Tibial nerve (tissue), 4 donors: ENCODE results near the gene ALPL. TPM values are rescaled to one million over a fixed set of nuclear protein-coding genes. Genes with fewer than 3 reads are reported as not detected.

Experiments used
- DNase-seq, 2 donors: peaks; one replicate each; pipeline ENCODE4 v3.0.0-alpha.2; 2019; ENCODE audit warnings: low spot score in 2 of 2
- H3K27ac ChIP-seq, 4 donors: fragments of 200-600 bp; sonication (generic) in 3 of 4; one replicate each; pipeline ENCODE4 v1.5.1; 2017 to 2019; ENCODE audit warnings: mild to moderate bottlenecking in 1 of 4
- H3K27me3 ChIP-seq, 2 donors: fragments of 200-600 bp; sonication (generic) in 1 of 2; one replicate each; pipeline versions ENCODE4 v1.5.1 to v1.6.0; 2017 to 2019
- H3K36me3 ChIP-seq, 3 donors: fragments of 200-600 bp; sonication (generic); one replicate each; pipeline ENCODE4 v1.5.1; 2018 to 2019
- H3K4me1 ChIP-seq, 4 donors: fragments of 200-600 bp; sonication (generic) in 3 of 4; one replicate each; pipeline ENCODE4 v1.5.1; 2017 to 2019
- H3K4me3 ChIP-seq, 4 donors: fragments of 200-600 bp; sonication (generic) in 3 of 4; one replicate each; pipeline ENCODE4 v1.5.1; 2017 to 2019; ENCODE audit warnings: mild to moderate bottlenecking in 1 of 4, moderate library complexity in 1 of 4
- H3K9me3 ChIP-seq, 4 donors: fragments of 200-600 bp; sonication (generic) in 3 of 4; one replicate each; pipeline ENCODE4 v1.5.1; 2017 to 2019
- CTCF ChIP-seq, 5 experiments: fragments of 200-600 bp in 3 of 5; fragments of 450-650 bp in 2 of 5; sonication (generic) in 3 of 5; IDR thresholded peaks; one replicate each; pipeline ENCODE4 v1.5.1; 2016 to 2019; ENCODE audit warnings: antibody characterized with exemption in 5 of 5, mild to moderate bottlenecking in 3 of 5, moderate library complexity in 2 of 5
- EP300 ChIP-seq, 2 donors: sonication (generic); formaldehyde crosslinking; IDR thresholded peaks; one replicate each; pipeline ENCODE4 v1.6.1; 2017; ENCODE audit warnings: antibody characterized with exemption in 2 of 2, mild to moderate bottlenecking in 1 of 2
- POLR2A ChIP-seq, 2 donors: fragments of 450-650 bp; IDR thresholded peaks; one replicate each; pipeline ENCODE4 v1.6.1; 2017; ENCODE audit warnings: antibody characterized with exemption in 2 of 2, mild to moderate bottlenecking in 2 of 2, moderate library complexity in 2 of 2
- WGBS, 2 donors: methylation state at CpG; one replicate each; pipeline ENCODE4 v1.1.5; 2018; 5-methylcytosine and 5-hydroxymethylcytosine counted together
- total RNA-seq, 4 donors: library from RNA; depleted of rRNA; stranded (reverse); fragments of >200 nt; gene quantifications; one replicate each; pipeline ENCODE4 v1.1.0, GENCODE V29; 2016

The ALPL gene
- total RNA-seq, 4 donors from 2014 or later = 3.9 to 19.2 (median 7.5) TPM

GRCh38 chr1:21598417-21598816 is 89.2 kb downstream of the ALPL start:
- 56 to 100% methylated on average over 3 to 6 of the region's 7 CpGs for WGBS, 2 donors
- no peaks in the 10 kb centered on the region for H3K27me3 ChIP-seq
- no peaks in the 10 kb centered on the region for H3K4me1 ChIP-seq
- H3K9me3 ChIP-seq = no peaks in the 10 kb centered on the region
- H3K27ac ChIP-seq = no peak overlapping the region
- H3K4me3 ChIP-seq = no peak overlapping the region
- no peak for DNase-seq
- TF ChIP-seq POLR2A (IDR thresholded peaks at IDR 0.05) = no peak
- no peak for TF ChIP-seq EP300 (IDR thresholded peaks at IDR 0.05)
- TF ChIP-seq CTCF (IDR thresholded peaks at IDR 0.05) = no peak
- peaks cover 0 to 40% (median 0%) of the 10 kb centered on the region in 3 donors for H3K36me3 ChIP-seq

GRCh38 chr1:21598904-21599303 is 89.7 kb downstream of the ALPL start:
- peaks cover 0 to 45% (median 0%) of the 10 kb centered on the region in 3 donors for H3K36me3 ChIP-seq
- no peaks in the 10 kb centered on the region for H3K9me3 ChIP-seq
- no peak for TF ChIP-seq CTCF (IDR thresholded peaks at IDR 0.05)
- H3K4me1 ChIP-seq = no peaks in the 10 kb centered on the region
- DNase-seq = no peak
- H3K4me3 ChIP-seq = no peak overlapping the region
- WGBS, 2 donors = 77 to 79% methylated on average over 8 of the region's 8 CpGs
- no peak overlapping the region for H3K27ac ChIP-seq
- no peaks in the 10 kb centered on the region for H3K27me3 ChIP-seq

GRCh38 chr1:21599402-21599801 is 90.2 kb downstream of the ALPL start:
- DNase-seq = no peak
- no peak overlapping the region for H3K27ac ChIP-seq
- H3K4me3 ChIP-seq = no peak overlapping the region
- no peaks in the 10 kb centered on the region for H3K4me1 ChIP-seq
- TF ChIP-seq EP300 (IDR thresholded peaks at IDR 0.05) (no peak), POLR2A (IDR thresholded peaks at IDR 0.05) (no peak), CTCF (IDR thresholded peaks at IDR 0.05) (no peak)
- 72 to 77% methylated on average over 10 to 15 of the region's 15 CpGs for WGBS, 2 donors
- no peaks in the 10 kb centered on the region for H3K9me3 ChIP-seq
- no peaks in the 10 kb centered on the region for H3K27me3 ChIP-seq
- H3K36me3 ChIP-seq = peaks cover 0 to 46% (median 0%) of the 10 kb centered on the region in 3 donors

GRCh38 chr1:21601278-21602048 is 92.2 kb downstream of the ALPL start:
- Histone ChIP-seq H3K27ac (no peak overlapping the region), H3K4me1 (no peaks in the 10 kb centered on the region), H3K9me3 (no peaks in the 10 kb centered on the region), H3K36me3 (peaks cover 0 to 48% (median 0%) of the 10 kb centered on the region in 3 donors), H3K4me3 (no peak overlapping the region), H3K27me3 (no peaks in the 10 kb centered on the region)
- WGBS, 2 donors = 91 to 95% methylated on average over 13 to 20 of the region's 30 CpGs
- DNase-seq = no peak
- TF ChIP-seq CTCF (IDR thresholded peaks at IDR 0.05) (no peak), POLR2A (IDR thresholded peaks at IDR 0.05) (no peak), EP300 (IDR thresholded peaks at IDR 0.05) (no peak)
